Tibial artery (tissue), 4 donors: Measurements from ENCODE around the gene PPARG.

ENCODE experiments used
- DNase-seq, 2 donors: peaks; one replicate each; pipeline ENCODE4 v3.0.0-alpha.2; 2019
- H3K27ac ChIP-seq, 2 donors: fragments of 200-600 bp; sonication (generic) in 1 of 2; 1 replicate in 1 of 2; 2 replicates in 1 of 2; pipeline ENCODE4 v1.5.1; 2018 to 2019; ENCODE audit warnings: mild to moderate bottlenecking in 1 of 2
- H3K27me3 ChIP-seq, 2 donors: fragments of 200-600 bp; sonication (generic) in 1 of 2; one replicate each; pipeline versions ENCODE4 v1.5.1 to v1.6.0; 2016 to 2019
- H3K36me3 ChIP-seq, 3 donors: fragments of 200-600 bp; sonication (generic) in 2 of 3; one replicate each; pipeline ENCODE4 v1.5.1; 2016 to 2019; ENCODE audit warnings: mild to moderate bottlenecking in 2 of 3
- H3K4me1 ChIP-seq, 4 donors: fragments of 200-600 bp; sonication (generic) in 2 of 4; 1 replicate in 3 of 4; 2 replicates in 1 of 4; pipeline ENCODE4 v1.5.1; 2016 to 2019
- H3K4me3 ChIP-seq, 2 donors: fragments of 200-600 bp; sonication (generic) in 1 of 2; 1 replicate in 1 of 2; 2 replicates in 1 of 2; pipeline ENCODE4 v1.5.1; 2018 to 2019; ENCODE audit warnings: mild to moderate bottlenecking in 2 of 2
- H3K9me3 ChIP-seq, 3 donors: fragments of 200-600 bp; sonication (generic) in 1 of 3; one replicate each; pipeline ENCODE4 v1.5.1; 2016 to 2019
- CTCF ChIP-seq, 2 experiments: fragments of 200-600 bp in 1 of 2; fragments of 450-650 bp in 1 of 2; IDR thresholded peaks; one replicate each; pipeline ENCODE4 v1.5.1; 2017 to 2019; ENCODE audit warnings: antibody characterized with exemption in 2 of 2, mild to moderate bottlenecking in 1 of 2, moderate library complexity in 1 of 2
- intact Hi-C: fragments of 100-400 bp; cut with DNase I; formaldehyde crosslinking; loops from one replicate; pipeline ENCODE4 v1.15.0; 2023; ENCODE audit warnings: low total_unique reads

PPARG gene

GRCh38 chr3:12461097-12461649, 172.3 kb downstream of the PPARG start:
- TF ChIP-seq CTCF (IDR thresholded peaks at IDR 0.05), result no peak
- Histone ChIP-seq H3K27me3 (no peaks in the 10 kb centered on the region), H3K36me3 (no peaks in the 10 kb centered on the region), H3K27ac (no peak overlapping the region), H3K4me1 (no peaks in the 10 kb centered on the region), H3K9me3 (no peaks in the 10 kb centered on the region), H3K4me3 (no peak overlapping the region)
- DNase-seq, result no peak
- intact Hi-C loops, result no loop called here

DNA sequence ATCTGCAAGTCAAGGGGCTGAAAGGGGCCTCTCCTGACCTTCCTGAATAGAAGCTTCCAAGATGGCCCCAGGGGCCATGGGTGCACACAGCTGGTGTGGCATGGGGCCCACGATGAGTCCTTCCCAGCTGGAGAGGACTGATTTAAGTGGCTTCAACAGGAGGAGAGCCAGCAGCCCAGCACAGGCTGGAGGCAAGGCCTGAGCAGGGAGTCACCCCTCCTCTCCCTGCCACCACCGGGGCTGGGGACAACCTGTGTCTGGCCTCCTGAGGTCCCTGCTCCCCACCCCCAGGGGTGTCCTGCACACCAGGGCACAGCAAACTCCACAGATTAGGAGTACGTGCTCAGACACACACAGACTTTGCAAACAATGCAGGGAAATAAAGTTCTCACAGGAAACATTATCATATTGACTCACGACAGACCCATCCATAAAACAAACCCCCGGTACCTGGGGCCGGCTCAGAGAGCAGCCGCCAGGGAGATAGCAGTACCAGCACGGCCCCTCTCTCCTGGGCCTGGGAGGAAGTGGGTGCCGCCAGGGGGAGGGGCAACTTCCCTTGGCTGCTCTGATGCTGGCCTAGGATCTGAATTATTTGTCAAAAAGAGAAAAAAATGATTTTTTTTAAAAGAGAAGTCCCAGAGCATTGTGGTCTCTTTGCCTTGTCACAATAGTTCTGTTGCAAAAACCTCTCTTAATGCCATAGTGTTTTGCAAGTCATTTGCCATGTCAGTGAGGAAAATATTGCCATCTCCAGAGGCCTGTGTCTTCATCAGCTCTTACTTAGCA, 173.5 kb downstream of the PPARG start:
- intact Hi-C loops, result no loop called here
- Histone ChIP-seq H3K4me3 (no peak overlapping the region), H3K27ac (no peak overlapping the region), H3K36me3 (no peaks in the 10 kb centered on the region), H3K27me3 (no peaks in the 10 kb centered on the region), H3K9me3 (no peaks in the 10 kb centered on the region), H3K4me1 (no peaks in the 10 kb centered on the region)
- DNase-seq, result no peak
- TF ChIP-seq CTCF (IDR thresholded peaks at IDR 0.05), result no peak

- intact Hi-C loops, result no loop called here
- no peak for DNase-seq
- H3K4me3 ChIP-seq, result no peak overlapping the region
- H3K27ac ChIP-seq, result no peak overlapping the region
- H3K36me3 ChIP-seq, result no peaks in the 10 kb centered on the region
- TF ChIP-seq CTCF (IDR thresholded peaks at IDR 0.05), result no peak
- H3K9me3 ChIP-seq, result no peaks in the 10 kb centered on the region
- no peaks in the 10 kb centered on the region for H3K4me1 ChIP-seq
- H3K27me3 ChIP-seq, result no peaks in the 10 kb centered on the region
Measured at GRCh38 chr3:12463686-12464085, 174.8 kb downstream of the PPARG start.

GRCh38 chr3:12464181-12464580, 175.3 kb downstream of the PPARG start:
- DNase-seq, result no peak
- Histone ChIP-seq H3K36me3 (no peaks in the 10 kb centered on the region), H3K27me3 (no peaks in the 10 kb centered on the region), H3K4me1 (no peaks in the 10 kb centered on the region), H3K4me3 (no peak overlapping the region), H3K9me3 (no peaks in the 10 kb centered on the region), H3K27ac (no peak overlapping the region)
- intact Hi-C loops, result no loop called here
- TF ChIP-seq CTCF (IDR thresholded peaks at IDR 0.05), result no peak

GRCh38 chr3:12465151-12465835, 176.4 kb downstream of the PPARG start:
- H3K9me3 ChIP-seq, result no peaks in the 10 kb centered on the region
- intact Hi-C loops, result no loop called here
- H3K4me1 ChIP-seq, result no peaks in the 10 kb centered on the region
- DNase-seq, result no peak
- TF ChIP-seq CTCF (IDR thresholded peaks at IDR 0.05), result no peak
- H3K27me3 ChIP-seq, result no peaks in the 10 kb centered on the region
- no peaks in the 10 kb centered on the region for H3K36me3 ChIP-seq
- no peak overlapping the region for H3K4me3 ChIP-seq
- H3K27ac ChIP-seq, result no peak overlapping the region
